Central memory CD4-positive, alpha-beta T cell (primary cell): ENCODE measurements around the gene RPTOR.

ENCODE experiments used
- DNase-seq: peaks from one replicate; pipeline ENCODE4 v3.0.0; 2022

RPTOR gene

GRCh38 chr17:80940171-80941123 lies 395.8 kb downstream of the RPTOR start:
- no peak for DNase-seq

- DNase-seq = no peak
Observed at GRCh38 chr17:80941171-80941570, 396.5 kb downstream of the RPTOR start.

GRCh38 chr17:80941743-80942422 lies 397.2 kb downstream of the RPTOR start:
- no peak for DNase-seq

- DNase-seq = no peak
Observed at GRCh38 chr17:80942423-80943345, 398.0 kb downstream of the RPTOR start.

GRCh38 chr17:80943346-80944145 lies 398.9 kb downstream of the RPTOR start:
- DNase-seq = no peak

GRCh38 chr17:80944326-80944725 lies 399.7 kb downstream of the RPTOR start:
- DNase-seq = no peak

- DNase-seq = no peak
Observed at GRCh38 chr17:80945736-80946135, 401.1 kb downstream of the RPTOR start.

GRCh38 chr17:80946449-80946848 lies 401.8 kb downstream of the RPTOR start:
- no peak for DNase-seq

- DNase-seq = no peak
Observed at GRCh38 chr17:80947200-80947940, 402.7 kb downstream of the RPTOR start.

GRCh38 chr17:80948019-80948975 lies 403.7 kb downstream of the RPTOR start:
- no peak for DNase-seq

GRCh38 chr17:80948976-80949450 lies 404.4 kb downstream of the RPTOR start:
- DNase-seq = no peak

GRCh38 chr17:80949451-80950421 lies 405.1 kb downstream of the RPTOR start:
- no peak for DNase-seq

GRCh38 chr17:80950466-80951120 lies 406.0 kb downstream of the RPTOR start:
- DNase-seq = no peak

GRCh38 chr17:80951121-80952090 lies 406.8 kb downstream of the RPTOR start:
- no peak for DNase-seq

GRCh38 chr17:80952291-80952690 lies 407.7 kb downstream of the RPTOR start:
- DNase-seq = no peak

GRCh38 chr17:80953471-80954315 lies 409.1 kb downstream of the RPTOR start:
- no peak for DNase-seq
